ENCODE data around the gene TET3.

DNA sequence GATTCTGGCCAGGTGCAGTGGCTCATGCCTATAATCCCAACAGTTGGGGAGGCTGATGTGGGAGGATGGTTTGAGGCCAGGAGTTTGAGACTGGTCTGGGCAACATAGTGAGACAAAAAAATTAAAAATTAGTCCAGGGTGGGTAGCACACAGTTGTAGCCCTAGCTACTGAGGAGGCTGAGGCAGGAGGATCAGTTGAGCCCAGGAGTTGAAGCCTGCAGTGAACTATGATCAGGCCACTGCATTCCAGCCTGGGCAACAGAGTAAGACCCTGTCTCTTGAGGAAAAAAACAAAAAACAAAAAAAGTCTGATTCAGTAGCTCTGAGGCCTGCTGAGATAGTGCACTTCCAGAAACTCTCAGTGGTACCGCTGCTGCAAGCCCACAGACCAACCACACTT lies 7.9 kb upstream of the TET3 start:
- TF ChIP-seq EZH2phosphoT487 (IDR thresholded peaks at IDR 0.05; ENCODE audit: low read depth) (no peak), CTCF (IDR thresholded peaks at IDR 0.05; ENCODE audit: low read depth, low read length) (no peak)

All from OCI-LY3 (cell line).